Hematopoietic multipotent progenitor cell treated with erythropoietin and hydrocortisone succinate and interleukin-3 and kit ligand, for 6 days (in vitro differentiated cells): ENCODE data around the gene ACER3.
"Not testable (repeated sequence)": the region's sequence is repeated elsewhere in the genome, so short reads cannot be mapped to it uniquely, and the experiment has no call there.

Experiments used
- DNase-seq: peaks from one replicate; pipeline ENCODE4 v3.0.0-alpha.2; 2015

The ACER3 gene

DNA sequence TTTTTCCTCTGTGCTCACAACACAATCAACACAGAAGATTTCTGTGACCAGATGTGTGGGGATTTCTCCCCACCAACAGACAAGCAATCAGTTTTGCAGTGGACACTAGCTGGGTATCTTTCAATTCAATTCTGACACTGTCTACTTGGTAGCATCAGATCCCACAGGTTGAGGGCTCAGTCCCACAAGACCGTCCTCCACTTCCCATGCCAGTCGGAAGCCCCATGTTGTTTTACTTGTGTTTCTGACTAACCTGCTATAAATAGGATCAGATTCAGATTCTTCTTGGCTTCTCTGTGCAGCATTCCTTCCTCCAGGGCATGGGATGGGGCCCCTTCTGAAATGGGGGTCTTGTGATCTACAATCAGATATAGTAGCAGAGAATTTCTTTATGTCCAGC lies 19.6 kb downstream of the ACER3 start:
- DNase-seq, result no peak

DNA sequence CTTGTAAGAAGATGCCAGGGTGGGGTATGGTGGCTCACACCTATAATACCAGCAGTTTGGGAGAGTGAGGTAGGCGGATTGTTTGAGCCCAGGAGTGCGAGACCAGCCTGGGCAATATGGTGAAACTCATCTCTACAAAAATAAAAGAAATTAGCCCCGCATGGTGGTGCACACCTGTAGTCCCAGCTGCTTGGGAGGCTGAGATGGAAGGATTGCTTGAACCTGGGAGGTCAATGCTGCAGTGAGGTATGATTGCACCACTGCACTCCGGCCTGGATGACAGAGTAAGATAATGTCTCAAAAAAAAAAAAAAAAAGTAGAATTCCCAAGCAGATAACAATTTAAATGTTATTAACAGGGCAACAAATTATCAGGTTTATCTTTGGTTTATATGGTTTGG lies 20.2 kb downstream of the ACER3 start:
- no peak for DNase-seq

DNA sequence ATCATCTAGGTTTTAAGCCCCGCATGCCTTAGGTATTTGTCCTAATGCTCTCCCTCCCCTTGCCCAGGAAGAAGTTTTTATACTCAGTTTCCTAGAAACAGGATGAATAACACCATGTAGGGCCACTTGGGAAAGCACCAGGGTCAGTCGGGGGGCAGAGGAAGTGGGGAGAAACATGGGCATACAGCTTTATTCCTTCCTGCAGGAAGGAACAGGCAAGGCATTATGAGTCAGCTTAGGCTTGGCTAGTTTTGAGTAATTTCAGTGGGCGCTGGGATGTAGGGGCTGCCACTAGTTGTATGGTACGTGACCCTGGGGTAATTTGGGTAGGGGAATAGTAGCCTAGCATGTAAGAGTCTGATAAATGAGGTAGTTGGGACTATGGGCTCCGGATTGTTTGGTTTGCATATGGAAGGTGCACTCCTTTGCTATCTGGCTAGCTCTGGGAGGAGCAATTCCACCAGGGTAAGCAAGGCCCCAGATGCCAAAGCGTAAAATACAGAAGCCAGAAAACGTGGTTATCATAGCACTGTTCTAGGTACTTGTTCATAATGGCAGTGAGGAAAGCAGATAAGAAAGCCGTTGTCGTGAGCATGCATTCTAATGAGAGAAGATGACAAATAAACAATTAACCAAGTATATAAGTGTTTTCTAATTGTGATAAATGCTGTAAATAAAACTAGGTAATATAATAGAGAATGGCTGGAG lies 24.8 kb downstream of the ACER3 start:
- DNase-seq, result peak; percentile 27

DNA sequence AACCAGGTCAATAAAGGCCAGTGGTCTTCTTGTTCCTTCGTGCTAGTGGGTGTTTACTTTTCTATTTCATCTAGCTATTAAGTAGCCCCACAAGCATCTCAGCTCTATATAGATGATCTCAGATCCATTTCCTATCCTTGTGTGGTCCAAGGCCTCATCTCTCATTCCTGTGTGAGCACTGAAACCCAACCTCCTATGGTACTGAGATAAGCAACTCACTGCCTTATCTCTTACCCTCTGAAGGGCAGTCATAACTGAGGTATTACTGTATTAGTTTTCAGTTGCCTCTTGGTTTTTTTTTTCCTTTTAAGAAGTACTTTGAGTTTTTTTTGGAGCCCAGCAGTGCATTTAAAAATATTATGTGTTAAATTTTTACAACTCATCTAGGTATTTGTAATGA lies 28.3 kb downstream of the ACER3 start:
- DNase-seq, result peak; percentile 77

DNA sequence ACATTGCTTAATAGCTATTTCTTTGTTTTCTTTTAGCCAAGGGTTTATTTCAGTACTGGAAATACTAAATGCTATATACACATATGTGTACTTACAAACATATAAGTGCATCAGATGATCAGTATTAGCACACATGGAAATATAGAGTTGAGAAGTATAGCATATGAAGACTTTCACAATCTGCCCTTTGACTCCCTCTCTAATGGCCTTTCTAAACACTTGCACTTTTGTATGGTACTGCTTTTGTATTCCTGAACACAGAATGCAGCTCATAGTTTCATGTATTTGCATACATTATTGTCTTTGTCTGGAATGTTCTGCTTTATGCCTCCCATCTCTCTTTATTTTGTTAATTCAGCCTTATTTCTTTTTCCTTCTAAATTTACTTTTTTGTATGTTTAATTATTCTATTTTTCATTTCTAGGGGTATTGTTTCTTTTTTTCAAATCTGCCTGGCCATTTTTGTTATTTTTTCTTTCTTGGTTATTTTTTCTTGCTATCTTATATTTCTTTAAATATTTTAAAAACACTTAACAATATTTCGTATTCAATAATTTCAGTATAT lies 28.8 kb downstream of the ACER3 start:
- no peak for DNase-seq

DNA sequence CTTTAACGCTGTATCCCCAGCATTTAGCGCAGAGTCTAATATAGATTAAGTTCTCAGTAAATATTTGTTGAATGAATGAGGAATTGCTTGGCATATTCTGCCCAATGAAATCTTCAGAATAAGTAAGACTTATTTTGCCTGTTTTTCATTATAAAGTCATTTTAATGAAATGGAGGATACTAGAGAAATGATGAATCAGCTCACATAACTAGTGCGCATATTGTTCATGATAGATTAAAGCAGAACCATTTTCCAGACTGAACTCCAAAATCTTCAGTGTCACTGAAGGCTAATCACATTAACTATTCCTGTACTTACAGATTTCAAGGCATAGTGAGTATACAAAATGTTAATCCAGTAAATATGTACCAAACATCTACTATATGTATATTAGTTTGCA lies 29.6 kb downstream of the ACER3 start:
- no peak for DNase-seq

DNA sequence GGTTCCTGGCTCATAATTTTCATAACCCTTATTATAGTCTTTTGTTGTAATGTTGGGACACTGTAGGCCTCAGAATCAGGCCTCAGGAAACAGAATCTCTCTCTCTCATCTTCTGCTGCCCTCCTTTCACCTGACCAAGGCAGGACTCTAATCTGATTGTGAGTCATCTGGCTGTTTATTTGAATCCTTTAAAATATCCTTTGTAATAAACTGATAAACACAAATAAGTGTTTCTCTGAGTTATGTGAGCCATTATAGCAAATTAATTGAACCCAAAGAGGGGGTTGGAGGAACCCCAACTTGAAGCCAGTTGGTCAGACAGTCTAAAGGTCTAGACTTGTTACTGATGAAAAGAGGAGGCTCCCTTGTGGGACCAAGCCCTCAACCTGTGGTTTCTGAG lies 30.6 kb downstream of the ACER3 start:
- DNase-seq, result peak; percentile 24

DNA sequence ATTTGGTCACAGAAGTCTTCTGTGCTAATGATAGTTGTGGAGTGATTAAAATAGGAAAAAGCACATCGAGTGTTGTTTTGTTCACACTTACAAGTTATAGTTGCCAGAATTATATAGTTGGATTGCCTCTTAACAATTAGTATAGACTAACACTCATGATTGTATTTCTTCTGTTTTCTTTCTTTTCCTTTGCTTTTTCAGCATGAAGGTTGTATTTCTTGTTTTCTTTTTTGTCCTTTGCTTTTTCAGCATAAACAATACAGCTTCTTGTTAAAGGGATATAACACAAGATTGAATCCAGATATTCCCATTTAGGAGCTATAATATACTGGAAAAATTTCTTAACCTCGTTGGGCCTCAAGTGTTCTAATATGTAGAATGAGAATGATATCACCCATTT lies 31.1 kb downstream of the ACER3 start:
- no peak for DNase-seq

DNA sequence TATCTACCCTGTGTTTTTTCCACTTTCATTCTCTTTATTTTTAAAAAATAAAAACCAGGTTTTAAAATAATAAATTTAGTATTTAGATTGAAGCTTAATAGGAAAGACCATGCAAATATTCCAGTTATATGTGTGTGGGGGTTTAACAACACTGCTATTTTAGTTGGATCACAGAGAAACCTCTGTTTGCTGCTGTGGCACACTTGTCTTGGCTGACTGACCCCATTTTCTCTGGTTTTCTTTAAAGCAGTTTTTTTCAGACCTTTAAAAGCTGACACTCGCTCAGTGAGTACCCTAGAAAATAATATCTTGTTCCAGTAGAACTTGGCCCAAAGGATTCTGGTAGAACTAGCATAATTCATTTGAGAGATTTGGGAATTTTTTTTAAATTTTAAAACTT lies 31.6 kb downstream of the ACER3 start:
- DNase-seq, result no peak

DNA sequence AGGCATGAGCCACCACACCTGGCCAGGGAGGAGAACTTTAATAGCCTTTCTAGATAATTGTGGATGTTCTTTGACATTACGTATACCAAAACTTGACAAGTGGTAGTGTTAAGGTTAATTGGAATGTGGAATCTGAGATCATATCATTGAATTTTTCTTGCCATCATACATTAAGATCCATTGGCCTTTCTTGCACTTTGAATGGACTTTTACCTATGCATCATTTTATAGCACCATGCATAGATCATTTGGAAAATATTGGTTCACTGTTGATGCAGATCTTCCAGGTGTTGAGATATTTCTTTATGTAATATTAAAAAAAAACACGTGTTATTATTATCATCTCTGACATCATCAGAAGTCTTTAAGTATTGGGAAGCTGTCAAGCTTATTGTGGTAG lies 36.5 kb downstream of the ACER3 start:
- no peak for DNase-seq

DNA sequence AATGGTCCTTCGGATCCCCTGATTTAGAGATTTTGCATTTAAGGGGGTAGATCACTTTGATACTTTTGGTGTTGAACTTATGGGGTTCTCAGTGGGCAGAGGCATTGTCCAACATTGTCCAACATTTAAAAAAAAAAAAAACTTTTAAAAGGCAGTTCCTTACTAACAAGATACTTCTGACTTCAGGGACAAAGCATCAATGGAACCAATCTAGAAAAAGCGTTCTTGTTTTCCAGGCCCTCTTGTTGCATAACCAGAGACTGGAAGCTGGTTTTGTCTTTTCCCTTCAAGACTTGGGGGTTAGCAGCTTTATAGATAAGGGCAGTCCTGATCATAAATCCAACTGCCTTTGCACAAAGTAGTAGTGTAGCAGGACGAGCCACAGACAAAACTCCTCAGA lies 40.4 kb downstream of the ACER3 start:
- no peak for DNase-seq

DNA sequence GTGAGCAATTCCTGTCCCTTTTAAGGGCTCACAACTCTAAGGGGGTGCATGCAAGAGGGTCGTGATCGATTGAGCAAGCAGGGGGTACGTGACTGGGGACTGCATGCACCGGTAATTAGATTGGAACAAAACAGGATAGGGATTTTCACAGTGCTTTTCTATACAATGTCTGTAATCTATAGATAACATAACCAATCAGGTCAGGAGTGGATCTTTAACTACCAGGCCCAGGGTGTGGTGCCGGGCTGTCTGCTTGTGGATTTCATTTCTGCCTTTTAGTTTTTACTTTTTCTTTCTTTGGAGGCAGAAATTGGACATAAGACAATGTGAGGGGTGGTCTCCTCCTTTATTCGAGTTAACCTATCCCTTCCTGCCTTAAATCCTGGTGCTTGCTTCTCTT lies 40.9 kb downstream of the ACER3 start:
- DNase-seq, result not testable (repeated sequence)

DNA sequence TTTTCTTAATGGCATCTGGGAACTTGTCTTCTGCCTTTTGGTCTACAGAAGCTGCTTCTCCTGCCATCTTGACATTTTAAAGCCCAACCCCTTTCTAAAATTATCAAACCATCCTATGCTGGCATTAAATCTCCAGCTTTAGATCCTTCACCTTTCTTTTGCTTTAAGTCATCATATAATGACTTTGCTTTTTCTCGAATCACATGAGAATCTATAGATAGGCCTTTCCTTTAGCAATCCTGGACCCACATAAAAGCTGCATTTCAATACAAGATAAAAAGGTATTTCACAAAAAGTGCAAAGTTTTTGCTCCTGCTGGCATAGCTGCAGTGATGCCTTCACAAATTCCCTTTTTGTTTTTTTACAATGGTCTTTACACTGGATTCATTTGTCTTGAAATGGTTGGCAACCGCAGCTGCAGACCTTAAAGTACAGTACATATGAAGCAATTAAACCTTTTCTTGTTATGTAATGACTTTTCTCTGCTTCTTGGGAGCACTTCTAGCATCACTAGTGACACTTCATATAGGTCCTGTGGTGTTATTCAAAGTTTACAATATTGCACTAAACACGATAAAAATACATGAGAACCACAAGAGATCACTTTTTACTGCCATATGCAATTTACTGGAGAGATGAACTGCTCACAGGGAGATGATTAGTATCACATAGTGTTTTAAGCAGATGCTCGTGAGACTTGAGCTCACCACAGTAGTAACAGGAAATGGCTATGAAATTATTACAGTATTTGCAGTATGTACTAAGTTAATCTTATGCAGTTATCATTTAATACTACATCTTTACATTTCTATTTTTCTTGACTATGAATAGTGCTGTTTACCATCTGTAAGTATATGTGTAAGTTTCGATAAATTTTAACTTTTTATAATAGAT lies 41.6 kb downstream of the ACER3 start:
- peak; percentile 22 for DNase-seq

DNA sequence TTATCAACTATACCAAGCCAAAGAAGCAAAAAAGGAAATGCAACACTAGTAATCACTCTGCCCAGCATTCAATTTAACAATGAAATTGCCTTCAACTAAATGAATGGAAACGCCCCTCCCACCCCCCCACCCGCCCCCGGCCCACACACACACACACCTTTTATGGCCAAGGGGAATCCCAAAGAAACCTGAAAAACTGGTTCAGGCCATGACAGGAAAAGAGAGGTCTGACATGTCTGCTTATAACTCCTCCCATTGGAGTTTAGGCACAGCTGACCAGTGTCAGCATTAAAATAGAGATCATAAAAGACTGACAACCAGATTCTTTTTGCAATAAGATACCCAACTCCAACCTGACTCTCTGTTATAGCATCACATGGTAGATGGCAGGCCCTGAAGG lies 42.6 kb downstream of the ACER3 start:
- no peak for DNase-seq

DNA sequence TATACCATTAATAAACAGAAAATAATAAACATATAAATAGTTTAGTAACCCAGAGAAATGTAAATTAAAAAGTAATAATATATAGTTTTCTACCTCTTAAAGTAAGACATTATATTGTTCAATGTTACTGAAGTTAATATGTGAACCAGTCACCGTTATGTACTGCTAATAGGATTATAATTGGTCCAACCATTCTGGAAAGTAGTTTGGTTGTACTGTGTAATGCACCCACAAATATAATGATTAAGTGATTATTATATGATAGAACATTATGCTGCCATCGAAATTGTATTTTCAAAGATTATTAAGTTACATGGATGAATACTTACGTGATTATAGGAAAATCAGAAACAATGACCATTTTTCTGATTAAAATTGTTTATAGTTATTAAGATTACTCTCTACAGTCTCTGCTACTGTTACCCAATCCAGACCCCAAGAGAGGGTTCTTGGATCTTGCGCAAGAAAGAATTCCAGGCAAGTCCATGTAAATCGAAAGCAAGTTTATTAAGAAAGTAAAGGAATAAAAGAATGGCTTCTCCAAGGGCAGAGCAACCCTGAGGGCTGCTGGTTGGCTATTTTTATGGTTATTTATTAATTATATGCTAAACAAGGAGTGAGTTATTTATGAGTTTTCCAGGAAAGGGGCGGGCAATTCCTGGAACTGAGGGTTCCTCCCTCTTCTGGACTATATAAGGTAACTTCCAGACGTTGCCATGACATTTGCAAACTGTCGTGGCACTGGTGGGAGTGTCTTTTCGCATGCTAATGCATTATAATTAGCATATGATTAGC lies 50.1 kb downstream of the ACER3 start:
- no peak for DNase-seq

DNA sequence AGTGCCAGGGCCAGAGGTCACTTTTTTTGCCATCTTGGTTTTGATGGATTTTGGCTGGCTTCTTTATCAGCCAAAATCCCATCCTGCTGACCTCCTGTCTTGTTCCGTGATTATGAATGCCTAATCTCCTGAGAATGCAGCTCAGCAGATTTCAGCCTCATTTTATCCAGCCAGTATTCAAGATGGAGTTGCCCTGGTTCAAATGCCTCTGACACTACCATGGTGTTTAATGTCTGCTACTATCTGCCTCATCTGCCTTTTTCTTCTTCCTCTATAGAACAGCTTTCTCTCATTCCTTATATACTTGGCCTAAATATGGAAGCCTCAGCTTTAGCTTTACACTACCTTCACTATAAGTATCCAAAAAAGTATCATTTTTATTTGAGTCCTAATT lies 50.7 kb downstream of the ACER3 start:
- no peak for DNase-seq

DNA sequence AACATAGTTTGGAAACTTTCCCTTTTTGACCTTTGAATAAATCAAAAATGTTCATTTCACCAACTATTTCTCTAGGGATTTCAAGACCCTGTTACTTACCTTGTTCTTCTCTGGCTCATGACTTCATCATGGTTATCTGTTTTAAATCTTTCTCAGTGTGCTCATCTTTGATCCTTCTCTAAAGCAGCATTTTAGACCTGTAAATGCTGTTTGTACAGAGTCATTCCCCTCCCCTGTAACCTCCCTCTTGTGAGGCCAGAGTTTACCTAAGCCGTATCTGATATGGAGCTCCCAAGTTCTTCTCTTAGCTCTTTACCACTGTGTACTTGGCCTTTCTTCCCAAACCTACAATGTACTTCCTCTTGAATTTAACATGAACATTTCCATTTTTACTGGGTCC lies 56.0 kb downstream of the ACER3 start:
- no peak for DNase-seq

DNA sequence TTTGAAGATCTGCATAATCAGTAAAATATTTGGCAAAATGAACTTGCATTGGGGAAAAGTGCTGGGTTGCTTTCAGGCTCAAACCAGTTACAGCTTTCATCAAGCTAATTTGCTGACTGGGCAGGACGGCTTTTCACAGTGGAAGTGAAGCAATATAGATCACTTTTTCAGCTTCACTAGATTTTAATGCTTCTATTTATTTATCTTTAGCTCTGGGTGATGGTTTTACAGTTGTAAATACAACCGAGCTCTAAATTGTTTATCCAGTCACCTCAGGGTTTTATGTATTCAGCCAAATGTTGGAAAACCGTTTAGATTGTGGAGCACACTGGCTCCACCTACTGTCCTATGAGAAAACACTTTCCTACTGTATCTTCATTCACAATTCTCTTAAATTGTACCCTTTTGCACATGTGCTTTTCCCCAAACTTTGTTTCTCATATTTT lies 58.2 kb downstream of the ACER3 start:
- DNase-seq, result peak; percentile 92

DNA sequence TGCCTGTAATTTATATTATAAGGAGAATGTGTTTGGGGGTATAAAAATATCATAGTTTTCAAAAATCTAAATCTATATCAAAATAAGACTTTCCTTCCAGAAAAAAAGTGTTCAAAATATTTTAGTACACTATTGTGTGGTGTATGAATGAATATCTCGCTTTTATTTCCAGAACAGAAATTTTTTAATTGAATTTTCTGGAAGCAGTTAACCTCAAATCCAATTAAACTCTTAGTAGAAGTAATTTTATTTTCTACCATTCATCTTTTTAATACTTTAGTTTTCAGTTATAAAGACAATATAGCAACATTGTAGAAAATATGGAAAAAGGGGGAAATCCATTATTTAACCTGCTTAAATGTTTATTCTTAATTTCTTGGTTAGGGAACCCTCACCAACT lies 58.7 kb downstream of the ACER3 start:
- DNase-seq, result no peak

DNA sequence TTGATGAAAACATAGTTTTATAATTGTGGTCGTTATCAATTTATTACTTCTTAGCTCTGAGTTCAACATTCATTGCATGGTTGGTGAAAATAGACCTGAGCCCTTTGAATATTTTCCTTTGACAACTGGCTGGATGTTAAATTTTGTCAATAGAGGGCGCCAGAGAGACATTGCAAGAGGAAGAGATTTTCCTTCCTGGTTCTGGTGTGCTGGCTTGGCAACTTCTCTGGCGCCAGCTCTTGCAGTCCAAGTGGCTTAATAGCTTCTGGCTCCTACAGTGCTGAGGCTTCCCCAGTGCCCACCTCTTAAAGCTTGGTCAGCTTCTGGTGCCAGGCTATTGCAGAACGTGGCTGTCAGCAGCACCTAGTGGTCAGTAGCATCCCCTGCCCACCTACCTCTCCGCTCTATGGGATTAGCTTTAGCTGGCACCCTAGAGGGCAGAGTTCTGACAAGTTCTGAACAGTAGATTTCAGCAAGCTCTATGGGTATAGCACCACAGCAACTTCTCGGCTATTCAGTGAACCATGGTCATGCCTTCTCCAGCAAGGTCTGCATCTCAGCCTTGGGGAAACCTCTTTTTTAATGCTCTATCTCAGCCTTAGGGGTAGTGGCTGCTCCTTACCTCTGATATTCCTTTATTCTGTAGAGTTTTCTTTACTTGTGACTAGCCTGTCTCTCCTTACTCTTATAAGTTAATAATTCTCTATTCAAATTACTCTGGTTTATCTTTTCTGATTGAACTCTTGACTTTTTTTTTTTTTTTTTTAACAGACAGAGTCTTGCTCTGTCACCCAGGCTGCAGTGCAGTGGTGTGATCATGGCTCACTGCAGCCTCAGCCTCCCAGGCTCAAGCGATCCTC lies 59.4 kb downstream of the ACER3 start:
- DNase-seq, result peak; percentile 93

DNA sequence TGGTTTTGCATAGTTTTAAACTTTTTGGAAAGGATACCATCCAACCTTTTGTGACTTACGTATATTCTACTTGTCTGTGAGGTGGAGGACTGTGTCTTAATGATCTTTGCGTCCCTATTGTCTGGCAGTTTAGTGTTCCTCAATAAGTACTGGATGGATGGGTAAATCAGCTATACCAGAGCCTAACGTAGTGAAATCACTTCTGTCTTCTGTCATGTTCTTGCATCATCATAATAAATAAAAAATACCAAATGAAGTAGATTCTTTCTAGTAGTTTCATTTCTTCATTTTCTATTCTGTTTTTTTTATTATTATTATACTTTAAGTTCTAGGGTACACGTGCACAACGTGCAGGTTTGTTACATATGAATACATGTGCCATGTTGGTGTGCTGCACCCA lies 66.4 kb downstream of the ACER3 start:
- DNase-seq, result no peak

DNA sequence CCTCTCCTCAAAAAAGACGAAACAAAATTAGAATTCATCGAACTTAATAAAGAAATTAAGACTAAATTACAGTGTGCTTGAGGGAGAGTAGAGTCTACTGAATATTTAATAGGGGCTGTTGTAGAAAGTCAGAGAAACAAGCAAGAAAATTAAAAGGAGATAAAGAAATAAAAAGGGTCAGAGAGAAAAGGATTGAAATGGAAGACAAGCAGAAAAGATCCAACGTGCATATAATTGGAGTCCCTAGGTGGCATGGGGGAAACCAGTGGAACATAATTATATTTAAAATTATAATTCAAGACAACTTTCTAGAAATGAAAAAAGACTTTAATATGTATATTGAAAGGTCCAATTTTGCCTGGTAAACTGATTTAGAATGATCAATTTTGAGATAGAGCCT lies 74.3 kb downstream of the ACER3 start:
- peak; percentile 36 for DNase-seq
